Omental fat pad (tissue), 4 donors: Measurements from ENCODE around the gene CCDC6. TPM values are rescaled to one million over a fixed set of nuclear protein-coding genes. Genes with fewer than 3 reads are reported as not detected.

ENCODE experiments used
- ATAC-seq: fragments of 150-250 bp; one replicate; pipeline ENCODE4 v1.9.1; 2016; ENCODE audit warnings: mild to moderate bottlenecking, moderate library complexity; ENCODE audit not compliant: low FRiP score
- DNase-seq: peaks from one replicate; pipeline ENCODE4 v3.0.0-alpha.2; 2019; ENCODE audit warnings: low spot score
- CTCF ChIP-seq, 3 donors: fragments of 450-650 bp; IDR thresholded peaks; one replicate each; pipeline ENCODE4 v1.5.1; 2016 to 2017; ENCODE audit warnings: antibody characterized with exemption in 3 of 3, mild to moderate bottlenecking in 3 of 3, moderate library complexity in 2 of 3
- total RNA-seq, 4 donors: library from RNA; depleted of rRNA; stranded (reverse); fragments of >200 nt; gene quantifications; one replicate each; pipeline ENCODE4 v1.1.0, GENCODE V29; 2016

CCDC6 gene
- total RNA-seq, 4 donors from 2014 or later: 24.7 to 29.7 (median 25.9) TPM

GRCh38 chr10:59917922-59918321 is 11.6 kb upstream of the CCDC6 start:
- no peak for ATAC-seq
- TF ChIP-seq CTCF (IDR thresholded peaks at IDR 0.05): no peak

GRCh38 chr10:59913547-59914237 is 7.3 kb upstream of the CCDC6 start:
- no peak for DNase-seq
- no peak for TF ChIP-seq CTCF (IDR thresholded peaks at IDR 0.05)
- ATAC-seq: no peak

More at GRCh38 chr10:59917922-59918321, 11.6 kb upstream of the CCDC6 start:
- DNase-seq: no peak

GRCh38 chr10:59910867-59911266 is 4.5 kb upstream of the CCDC6 start:
- no peak for TF ChIP-seq CTCF (IDR thresholded peaks at IDR 0.05)
- no peak for DNase-seq
- no peak for ATAC-seq

GRCh38 chr10:59909815-59910214 is 3.5 kb upstream of the CCDC6 start:
- DNase-seq (no peak), ATAC-seq (no peak)
- TF ChIP-seq CTCF (IDR thresholded peaks at IDR 0.05): no peak

GRCh38 chr10:59908808-59909143 is 2.4 kb upstream of the CCDC6 start:
- TF ChIP-seq CTCF (IDR thresholded peaks at IDR 0.05): no peak
- ATAC-seq: no peak
- no peak for DNase-seq

- peak; percentile 18 for ATAC-seq
- no peak for DNase-seq
- no peak for TF ChIP-seq CTCF (IDR thresholded peaks at IDR 0.05)
Measured at GRCh38 chr10:59907918-59908807, 1.8 kb upstream of the CCDC6 start.
